ENCODE results near the gene DDX5. TPM values are rescaled to one million over a fixed set of nuclear protein-coding genes. Genes with fewer than 3 reads are reported as not detected.

DDX5 gene
- total and polyA plus RNA-seq, 3 donors from 2014 or later = 516 to 697 (median 557) TPM

GRCh38 chr17:64531955-64532371 is 25.9 kb upstream of the DDX5 start:
- Histone ChIP-seq H3K9me3 (no peaks in the 10 kb centered on the region), H3K27me3 (no peaks in the 10 kb centered on the region), H3K36me3 (ENCODE audit: low read depth, missing control alignments) (no peaks in the 10 kb centered on the region), H3K4me3 (no peak overlapping the region), H3K27ac (peak overlapping the region; percentile 5 to 22), H3K4me1 (peaks cover 23% of the 10 kb centered on the region)
- peak; percentile 43 for DNase-seq
- 37 to 43% methylated on average over 5 of the region's 5 CpGs for WGBS, 2 donors
- no peak for TF ChIP-seq POLR2A (IDR thresholded peaks at IDR 0.05)
- TF ChIP-seq, protein P1, sequence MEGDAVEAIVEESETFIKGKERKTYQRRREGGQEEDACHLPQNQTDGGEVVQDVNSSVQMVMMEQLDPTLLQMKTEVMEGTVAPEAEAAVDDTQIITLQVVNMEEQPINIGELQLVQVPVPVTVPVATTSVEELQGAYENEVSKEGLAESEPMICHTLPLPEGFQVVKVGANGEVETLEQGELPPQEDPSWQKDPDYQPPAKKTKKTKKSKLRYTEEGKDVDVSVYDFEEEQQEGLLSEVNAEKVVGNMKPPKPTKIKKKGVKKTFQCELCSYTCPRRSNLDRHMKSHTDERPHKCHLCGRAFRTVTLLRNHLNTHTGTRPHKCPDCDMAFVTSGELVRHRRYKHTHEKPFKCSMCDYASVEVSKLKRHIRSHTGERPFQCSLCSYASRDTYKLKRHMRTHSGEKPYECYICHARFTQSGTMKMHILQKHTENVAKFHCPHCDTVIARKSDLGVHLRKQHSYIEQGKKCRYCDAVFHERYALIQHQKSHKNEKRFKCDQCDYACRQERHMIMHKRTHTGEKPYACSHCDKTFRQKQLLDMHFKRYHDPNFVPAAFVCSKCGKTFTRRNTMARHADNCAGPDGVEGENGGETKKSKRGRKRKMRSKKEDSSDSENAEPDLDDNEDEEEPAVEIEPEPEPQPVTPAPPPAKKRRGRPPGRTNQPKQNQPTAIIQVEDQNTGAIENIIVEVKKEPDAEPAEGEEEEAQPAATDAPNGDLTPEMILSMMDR (IDR thresholded peaks at IDR 0.05) = no peak
- intact Hi-C loops (cut with DNase I; ENCODE audit: low total_unique reads) = no loop called here

DNA sequence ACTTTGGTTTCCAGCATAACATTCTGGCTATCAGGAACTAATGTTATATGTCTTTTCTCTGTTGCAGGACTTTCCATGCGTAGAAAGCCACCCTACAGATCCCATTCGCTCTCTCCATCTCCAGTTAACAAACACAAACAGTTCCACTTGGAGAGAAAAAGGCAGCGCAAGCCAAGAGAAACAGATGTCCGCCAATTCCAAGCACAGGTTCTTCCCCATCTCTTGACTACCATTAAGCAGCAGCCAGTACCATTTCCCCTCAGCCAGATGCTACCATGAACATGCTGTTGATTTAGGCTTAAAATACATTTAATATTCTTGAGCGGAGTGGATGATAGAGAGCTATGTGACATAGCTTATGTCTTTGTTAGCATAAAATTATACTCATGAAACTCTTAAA is 23.1 kb upstream of the DDX5 start:
- intact Hi-C loops (cut with DNase I; ENCODE audit: low total_unique reads) = no loop called here
- Histone ChIP-seq H3K27me3 (no peaks in the 10 kb centered on the region), H3K4me3 (no peak overlapping the region), H3K27ac (no peak overlapping the region), H3K9me3 (no peaks in the 10 kb centered on the region), H3K4me1 (peaks cover 23% of the 10 kb centered on the region), H3K36me3 (ENCODE audit: low read depth, missing control alignments) (no peaks in the 10 kb centered on the region)
- TF ChIP-seq, protein P1 (IDR thresholded peaks at IDR 0.05) = no peak
- TF ChIP-seq POLR2A (IDR thresholded peaks at IDR 0.05) = no peak
- DNase-seq = no peak
- WGBS, 2 donors = 51 to 67% methylated on average over 5 of the region's 5 CpGs

DNA sequence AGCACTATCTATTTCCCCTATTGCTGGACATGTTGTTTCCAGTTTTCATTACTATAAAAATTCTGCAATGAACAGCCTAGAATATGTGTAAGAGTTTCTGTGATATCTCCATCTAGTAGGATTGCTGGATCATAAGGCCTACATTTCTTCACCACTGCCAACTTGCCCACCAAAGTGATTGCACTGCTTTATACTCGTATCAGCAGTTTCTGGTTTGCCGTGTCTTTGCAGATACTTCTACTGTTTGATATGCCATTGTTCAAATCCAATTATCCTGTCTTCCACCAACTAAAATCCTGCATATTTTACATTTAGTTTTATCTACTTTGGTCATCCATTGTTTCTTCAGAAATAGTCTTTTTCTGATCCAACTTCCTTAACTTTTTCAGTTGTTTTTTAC is 21.8 kb upstream of the DDX5 start:
- H3K9me3 ChIP-seq = no peaks in the 10 kb centered on the region
- no peak for DNase-seq
- no peak overlapping the region for H3K4me3 ChIP-seq
- H3K36me3 ChIP-seq (ENCODE audit: low read depth, missing control alignments) = no peaks in the 10 kb centered on the region
- H3K4me1 ChIP-seq = peaks cover 17% of the 10 kb centered on the region
- H3K27me3 ChIP-seq = no peaks in the 10 kb centered on the region
- WGBS, 2 donors = 92 to 95% methylated on average over 2 of the region's 2 CpGs
- intact Hi-C loops (cut with DNase I; ENCODE audit: low total_unique reads) = no loop called here
- no peak overlapping the region for H3K27ac ChIP-seq
- TF ChIP-seq, protein P1 (IDR thresholded peaks at IDR 0.05) = no peak
- no peak for TF ChIP-seq POLR2A (IDR thresholded peaks at IDR 0.05)

DNA sequence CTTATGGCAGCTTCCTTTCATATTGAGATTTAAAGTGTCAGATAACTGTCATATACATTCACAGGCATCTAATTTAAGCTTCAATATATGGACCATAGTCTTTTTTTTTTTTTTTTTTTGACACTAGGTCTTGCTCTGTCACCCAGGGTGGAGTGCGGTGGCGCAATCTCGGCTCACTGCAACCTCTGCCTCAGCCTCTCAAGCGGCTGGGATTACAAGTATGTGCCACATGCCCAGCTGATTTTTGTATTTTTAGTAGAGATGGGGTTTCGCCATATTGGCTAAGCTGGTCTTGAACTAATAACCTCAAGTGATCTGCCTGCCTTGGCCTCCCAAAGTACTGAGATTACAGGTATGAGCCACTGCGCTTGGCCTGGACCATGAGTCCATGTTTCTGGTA is 14.3 kb upstream of the DDX5 start:
- no peaks in the 10 kb centered on the region for H3K27me3 ChIP-seq
- no peak overlapping the region for H3K27ac ChIP-seq
- H3K36me3 ChIP-seq (ENCODE audit: low read depth, missing control alignments) = no peaks in the 10 kb centered on the region
- no peak for DNase-seq
- intact Hi-C loops (cut with DNase I; ENCODE audit: low total_unique reads) = no loop called here
- 98 to 99% methylated on average over 6 of the region's 6 CpGs for WGBS, 2 donors
- no peak for TF ChIP-seq POLR2A (IDR thresholded peaks at IDR 0.05)
- TF ChIP-seq, protein P1 (IDR thresholded peaks at IDR 0.05) = no peak
- H3K4me3 ChIP-seq = no peak overlapping the region
- no peaks in the 10 kb centered on the region for H3K4me1 ChIP-seq
- no peaks in the 10 kb centered on the region for H3K9me3 ChIP-seq

- 88 to 94% methylated on average over 6 of the region's 6 CpGs for WGBS, 2 donors
- intact Hi-C loops (cut with DNase I; ENCODE audit: low total_unique reads) = no loop called here
- Histone ChIP-seq H3K4me3 (no peak overlapping the region), H3K27me3 (no peaks in the 10 kb centered on the region), H3K27ac (no peak overlapping the region), H3K4me1 (no peaks in the 10 kb centered on the region), H3K36me3 (ENCODE audit: low read depth, missing control alignments) (no peaks in the 10 kb centered on the region), H3K9me3 (no peaks in the 10 kb centered on the region)
- DNase-seq = no peak
- TF ChIP-seq POLR2A (IDR thresholded peaks at IDR 0.05) = no peak
- TF ChIP-seq, protein P1 (IDR thresholded peaks at IDR 0.05) = no peak
Observed at GRCh38 chr17:64519601-64520000, 13.5 kb upstream of the DDX5 start.
